HG03521 (cell line): ENCODE measurements around the gene CASKIN2.

Experiments used
- ATAC-seq: cut with Tn5 transposase; IDR thresholded peaks from one replicate; pipeline ENCODE4 v1.9.1; 2021; ENCODE audit warnings: mild to moderate bottlenecking, moderate library complexity; ENCODE audit not compliant: unreplicated experiment

Gene CASKIN2, protein sequence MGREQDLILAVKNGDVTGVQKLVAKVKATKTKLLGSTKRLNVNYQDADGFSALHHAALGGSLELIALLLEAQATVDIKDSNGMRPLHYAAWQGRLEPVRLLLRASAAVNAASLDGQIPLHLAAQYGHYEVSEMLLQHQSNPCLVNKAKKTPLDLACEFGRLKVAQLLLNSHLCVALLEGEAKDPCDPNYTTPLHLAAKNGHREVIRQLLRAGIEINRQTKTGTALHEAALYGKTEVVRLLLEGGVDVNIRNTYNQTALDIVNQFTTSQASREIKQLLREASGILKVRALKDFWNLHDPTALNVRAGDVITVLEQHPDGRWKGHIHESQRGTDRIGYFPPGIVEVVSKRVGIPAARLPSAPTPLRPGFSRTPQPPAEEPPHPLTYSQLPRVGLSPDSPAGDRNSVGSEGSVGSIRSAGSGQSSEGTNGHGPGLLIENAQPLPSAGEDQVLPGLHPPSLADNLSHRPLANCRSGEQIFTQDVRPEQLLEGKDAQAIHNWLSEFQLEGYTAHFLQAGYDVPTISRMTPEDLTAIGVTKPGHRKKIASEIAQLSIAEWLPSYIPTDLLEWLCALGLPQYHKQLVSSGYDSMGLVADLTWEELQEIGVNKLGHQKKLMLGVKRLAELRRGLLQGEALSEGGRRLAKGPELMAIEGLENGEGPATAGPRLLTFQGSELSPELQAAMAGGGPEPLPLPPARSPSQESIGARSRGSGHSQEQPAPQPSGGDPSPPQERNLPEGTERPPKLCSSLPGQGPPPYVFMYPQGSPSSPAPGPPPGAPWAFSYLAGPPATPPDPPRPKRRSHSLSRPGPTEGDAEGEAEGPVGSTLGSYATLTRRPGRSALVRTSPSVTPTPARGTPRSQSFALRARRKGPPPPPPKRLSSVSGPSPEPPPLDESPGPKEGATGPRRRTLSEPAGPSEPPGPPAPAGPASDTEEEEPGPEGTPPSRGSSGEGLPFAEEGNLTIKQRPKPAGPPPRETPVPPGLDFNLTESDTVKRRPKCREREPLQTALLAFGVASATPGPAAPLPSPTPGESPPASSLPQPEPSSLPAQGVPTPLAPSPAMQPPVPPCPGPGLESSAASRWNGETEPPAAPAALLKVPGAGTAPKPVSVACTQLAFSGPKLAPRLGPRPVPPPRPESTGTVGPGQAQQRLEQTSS (N-terminal part only)

GRCh38 chr17:75515496-75516254 is at the start of gene CASKIN2:
CASKIN2 (minus strand) TSS chr17:75515537; CDS start chr17:75513804, 1,733 bp downstream.
- peak; percentile 34 for ATAC-seq

- no peak for ATAC-seq
Measured at GRCh38 chr17:75565066-75565465, 49.7 kb upstream of the CASKIN2 start.

DNA sequence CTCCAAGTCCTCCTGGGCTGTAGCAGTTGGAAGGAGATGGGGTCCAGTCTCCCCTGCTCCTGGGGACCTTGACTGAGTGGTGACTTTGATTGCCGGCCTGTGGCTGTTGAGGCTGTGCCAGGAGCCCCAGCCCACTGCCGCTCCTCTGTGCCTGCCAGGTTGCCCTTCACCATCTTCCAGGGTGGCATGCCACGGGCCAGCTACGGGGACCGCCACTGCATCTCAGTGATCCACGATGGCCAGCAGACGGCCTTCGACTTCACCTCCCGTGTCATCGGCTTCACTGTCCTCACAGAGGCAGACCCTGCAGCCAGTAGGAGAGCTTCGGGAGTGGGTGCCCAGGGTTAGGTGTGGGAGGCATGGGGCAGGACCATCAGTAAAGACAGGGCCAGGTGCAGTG is 48.9 kb upstream of the CASKIN2 start:
- ATAC-seq, result no peak

DNA sequence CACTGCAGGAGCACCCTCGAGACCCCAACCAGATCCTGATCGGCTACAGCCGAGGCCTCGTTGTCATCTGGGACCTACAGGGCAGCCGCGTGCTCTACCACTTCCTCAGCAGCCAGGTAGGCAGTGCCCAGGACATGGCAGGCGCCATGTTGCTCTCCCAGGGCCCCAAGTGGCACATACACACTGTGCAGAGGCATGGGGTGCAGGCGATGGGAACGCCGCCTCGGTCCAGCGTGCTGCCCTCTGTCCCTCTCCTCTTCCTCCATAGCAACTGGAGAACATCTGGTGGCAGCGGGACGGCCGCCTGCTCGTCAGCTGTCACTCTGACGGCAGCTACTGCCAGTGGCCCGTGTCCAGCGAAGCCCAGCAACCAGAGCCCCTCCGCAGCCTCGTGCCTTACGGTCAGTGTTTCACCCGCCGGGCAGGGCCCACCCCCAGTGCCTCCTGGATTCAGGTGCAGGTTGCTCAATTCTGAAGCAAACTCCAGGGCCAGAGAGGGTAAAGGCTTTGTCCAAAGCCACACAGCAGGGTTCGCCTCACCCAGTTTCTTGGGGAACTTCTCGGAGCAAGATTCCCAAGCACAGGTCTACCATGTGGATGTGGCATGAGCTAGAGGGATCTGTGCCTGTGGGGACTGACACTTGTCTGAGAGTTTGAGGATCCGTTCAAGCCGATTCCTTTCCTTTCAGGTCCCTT is 47.9 kb upstream of the CASKIN2 start:
- ATAC-seq, result no peak

DNA sequence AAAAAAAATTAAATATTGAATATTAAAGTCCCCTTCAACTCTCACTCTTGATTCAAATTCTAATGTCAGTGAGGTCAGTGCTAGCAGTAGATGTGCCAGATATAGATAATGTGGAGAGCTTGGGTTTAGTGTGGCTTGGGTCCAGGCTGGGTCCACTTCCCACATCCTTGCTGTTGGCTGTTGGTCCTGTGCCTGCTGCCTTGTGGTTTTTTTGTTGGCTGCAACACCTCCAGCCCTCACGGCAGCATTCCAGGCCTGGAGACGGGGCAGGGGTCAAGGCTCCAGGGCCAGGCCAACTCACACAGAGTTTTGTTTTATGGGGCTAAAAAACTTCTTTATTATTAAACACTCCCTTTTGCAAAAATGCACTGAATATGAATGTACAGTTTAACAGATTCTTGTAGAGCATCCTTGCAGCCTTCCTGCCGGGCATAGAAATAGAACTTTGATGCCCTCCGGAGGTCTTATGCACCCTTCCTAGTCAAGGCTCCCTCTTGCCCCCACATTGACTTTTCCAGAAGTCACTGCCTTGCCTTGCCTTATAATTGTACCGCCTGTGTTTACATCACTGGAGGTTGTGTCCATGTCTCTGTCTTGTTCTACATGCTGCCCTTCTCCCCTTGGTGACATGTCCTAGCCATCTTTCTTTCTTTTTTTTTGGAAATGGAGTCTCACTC is 46.7 kb upstream of the CASKIN2 start:
- ATAC-seq, result no peak

DNA sequence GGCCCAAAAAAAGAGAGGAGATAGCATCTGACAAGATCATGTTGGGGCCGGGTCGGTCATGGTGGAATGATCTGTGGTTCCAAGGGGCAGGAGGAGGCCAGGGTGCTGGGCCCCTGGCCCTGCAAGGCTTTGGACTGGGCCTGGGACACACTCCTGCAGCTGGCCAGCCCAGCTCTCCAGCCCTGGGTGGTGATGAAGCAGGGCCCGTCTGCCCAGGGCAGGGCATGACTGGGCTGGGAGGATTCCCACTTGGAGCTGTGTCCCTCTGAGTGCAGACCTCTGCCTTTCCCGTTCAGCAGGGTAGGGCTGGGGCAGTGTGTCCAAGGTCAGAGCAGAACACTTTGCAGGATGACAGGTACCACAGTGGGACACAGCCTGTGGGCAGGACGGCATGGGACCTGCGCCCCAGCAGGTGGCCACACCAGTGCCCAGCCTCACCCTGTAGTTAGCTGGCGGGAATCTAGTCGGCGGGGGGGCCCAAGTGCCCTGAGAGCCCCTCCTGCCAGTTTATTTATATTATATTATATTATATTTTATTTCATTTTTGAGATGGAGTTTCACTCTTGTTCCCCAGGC is 44.7 kb upstream of the CASKIN2 start:
- ATAC-seq, result no peak

GRCh38 chr17:75558666-75559530 is 43.6 kb upstream of the CASKIN2 start:
- ATAC-seq, result no peak

DNA sequence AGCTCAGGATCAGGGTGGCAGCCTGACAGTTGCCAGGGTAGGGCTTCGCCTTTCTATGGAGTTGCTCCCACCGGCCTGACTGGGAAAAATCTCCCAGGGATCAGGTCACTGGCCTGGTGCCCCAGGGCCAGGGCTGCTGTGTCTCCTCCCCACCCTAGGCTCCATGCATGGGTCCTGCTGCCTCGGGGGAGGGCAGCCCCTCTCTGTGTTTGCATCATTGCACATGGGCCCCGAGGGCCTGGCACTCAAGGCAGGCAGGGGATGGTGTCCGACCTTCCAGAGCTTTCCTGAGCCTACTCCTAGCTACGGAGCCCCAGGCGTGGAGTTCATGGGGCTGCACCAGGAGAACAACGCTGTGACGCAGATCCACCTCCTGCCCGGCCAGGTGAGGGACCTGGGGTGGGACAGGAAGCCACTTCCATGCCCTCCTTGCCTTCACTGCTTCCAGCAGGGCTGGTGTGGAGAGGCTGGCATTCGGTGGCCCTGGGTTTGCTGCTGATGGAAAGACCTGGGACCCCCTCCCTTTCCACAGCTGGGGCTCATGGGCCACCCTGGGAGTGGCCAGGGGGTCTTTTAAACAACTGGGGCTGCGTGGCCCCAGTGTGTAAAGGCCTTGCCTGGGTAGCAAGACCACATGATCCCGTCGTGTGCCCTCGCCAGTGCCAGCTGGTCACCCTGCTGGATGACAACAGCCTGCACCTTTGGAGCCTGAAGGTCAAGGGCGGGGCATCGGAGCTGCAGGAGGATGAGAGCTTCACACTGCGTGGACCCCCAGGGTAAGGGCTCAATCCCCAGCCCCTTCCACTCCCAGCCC is 42.7 kb upstream of the CASKIN2 start:
- ATAC-seq, result no peak

DNA sequence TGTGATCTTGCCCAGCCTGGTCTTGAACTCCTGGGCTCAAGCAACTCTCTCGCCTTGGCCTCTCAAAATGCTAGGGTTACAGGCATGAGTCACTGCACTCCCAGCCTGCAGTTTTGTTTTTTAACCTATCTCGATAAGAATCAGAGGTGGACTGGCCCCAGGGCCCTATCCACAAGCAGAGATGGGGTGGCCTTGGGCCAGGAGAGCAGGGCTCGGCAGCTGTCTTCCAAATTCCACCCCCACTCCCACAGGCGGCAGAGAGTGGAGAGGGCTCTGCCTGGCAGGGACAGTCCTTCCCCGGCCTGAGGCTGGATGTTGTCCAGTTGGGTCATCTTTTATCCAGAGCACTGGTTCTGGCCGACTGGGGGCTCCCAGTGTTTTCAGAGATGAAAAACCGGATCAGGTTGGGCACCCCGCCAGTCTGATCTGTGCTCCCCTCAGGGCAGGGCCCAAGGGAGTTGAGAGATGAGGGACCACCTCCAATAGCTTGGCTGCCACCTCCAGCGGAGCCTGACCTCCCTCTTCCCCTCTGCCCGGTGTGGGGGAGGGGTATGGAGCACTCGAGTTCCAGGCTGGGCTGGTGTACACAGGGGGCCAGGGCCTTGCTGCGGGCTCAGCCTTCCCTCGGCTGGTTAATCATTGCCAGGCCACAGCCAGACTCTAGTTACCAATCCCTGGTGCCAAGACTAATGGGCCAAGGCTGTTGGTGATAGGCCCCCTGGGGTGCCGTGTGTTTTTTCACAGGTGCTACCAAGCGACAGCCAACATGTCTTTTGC is 41.9 kb upstream of the CASKIN2 start:
- no peak for ATAC-seq

DNA sequence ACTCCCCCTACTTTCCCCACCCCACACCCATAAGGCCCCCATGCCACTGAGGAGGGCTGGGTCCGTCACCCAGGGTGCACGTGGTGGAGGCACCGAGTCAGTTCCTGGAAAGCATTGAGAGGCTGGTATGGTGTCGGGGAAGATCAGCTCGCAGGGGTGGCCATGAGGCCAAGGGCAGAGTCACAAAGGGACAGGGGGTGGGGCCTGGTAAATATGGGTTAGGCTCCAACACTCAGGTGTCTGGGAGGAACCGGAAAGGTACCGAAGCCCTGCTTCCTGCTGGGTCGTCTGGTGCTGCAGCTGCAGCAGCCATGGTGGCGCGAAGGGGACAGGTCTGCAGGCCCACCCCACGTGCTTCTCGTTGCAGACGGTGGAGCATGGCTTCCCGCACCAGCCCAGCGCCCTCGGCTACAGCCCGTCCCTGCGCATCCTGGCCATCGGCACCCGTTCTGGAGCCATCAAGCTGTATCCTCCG is 40.4 kb upstream of the CASKIN2 start:
- ATAC-seq, result no peak

GRCh38 chr17:75553295-75554110 is 38.2 kb upstream of the CASKIN2 start:
- no peak for ATAC-seq

DNA sequence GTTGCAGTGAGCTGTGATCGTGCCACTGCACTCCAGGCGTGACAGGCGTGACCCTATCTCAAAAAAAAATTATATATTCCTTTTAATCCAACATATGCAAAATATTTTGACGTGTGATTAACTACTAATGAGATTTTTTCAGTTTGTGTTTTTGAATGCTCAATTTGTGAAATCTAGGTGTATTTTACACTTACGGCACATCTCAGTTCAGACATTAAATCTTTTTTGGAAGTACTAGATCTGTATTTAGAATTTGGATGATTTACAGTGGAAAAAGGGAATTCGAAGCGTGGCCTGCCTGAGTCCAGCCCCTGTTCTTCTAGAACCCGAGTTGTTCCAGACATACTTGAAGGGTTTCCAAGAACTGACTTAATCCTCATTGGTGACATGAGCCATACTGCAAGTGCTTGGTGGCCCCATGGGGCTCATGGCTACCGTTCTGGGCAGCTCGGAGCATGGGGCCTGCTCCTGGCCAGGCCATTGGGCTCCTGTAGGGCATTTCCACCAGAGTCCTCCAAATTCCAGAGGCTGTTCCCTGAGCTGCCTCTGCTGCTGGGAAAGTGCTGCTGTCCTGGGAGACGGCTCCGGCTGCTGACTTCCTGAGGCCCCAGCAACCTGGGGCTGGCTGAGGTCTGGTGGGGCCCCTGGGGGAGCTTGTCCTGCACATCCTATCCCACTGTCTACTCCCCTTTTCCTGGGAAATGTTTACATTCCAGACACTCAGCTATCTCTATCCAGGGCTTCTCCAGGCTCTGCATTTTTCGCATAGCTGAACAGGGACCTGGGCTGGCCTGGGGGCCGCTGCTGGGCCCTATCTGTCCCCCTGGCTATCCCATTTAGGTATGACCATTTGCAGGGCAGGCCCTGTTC is 37.3 kb upstream of the CASKIN2 start:
- no peak for ATAC-seq

DNA sequence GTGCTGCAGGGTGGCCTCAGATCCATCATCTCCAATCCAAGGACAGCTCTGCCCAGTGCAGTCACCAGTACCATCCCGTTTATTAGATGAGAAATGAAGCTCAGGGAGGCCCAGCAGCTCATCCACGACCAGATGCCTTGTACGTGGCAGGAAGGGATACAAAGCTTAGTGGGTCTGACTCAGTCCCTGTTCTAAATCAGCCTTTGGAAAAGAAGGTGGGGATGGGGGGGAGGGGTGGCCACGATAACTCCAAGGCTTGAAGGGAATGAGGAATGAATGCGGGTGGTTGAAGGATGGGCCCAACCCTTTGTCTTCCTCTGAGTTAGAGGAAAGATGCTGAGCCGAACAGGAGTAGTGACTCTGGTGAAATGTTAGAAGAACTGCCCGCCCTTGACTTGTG is 35.9 kb upstream of the CASKIN2 start:
- ATAC-seq, result no peak

DNA sequence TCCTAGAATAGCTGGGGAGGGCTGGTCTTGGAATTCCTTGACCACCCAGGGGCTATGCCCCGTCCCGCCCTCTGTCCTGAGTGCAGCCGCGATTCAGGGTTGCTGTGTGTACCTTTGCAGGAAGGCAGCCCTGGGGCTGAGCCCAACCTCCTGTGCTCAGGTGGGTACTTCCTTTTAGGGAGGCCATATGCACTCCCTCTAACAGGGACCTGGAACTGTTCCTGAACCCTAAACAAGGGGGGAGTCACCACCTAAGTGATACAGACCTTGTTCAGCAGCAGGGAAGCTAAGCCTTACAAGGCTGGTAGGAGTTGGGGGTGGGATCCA is 34.8 kb upstream of the CASKIN2 start:
- no peak for ATAC-seq
